ENCODE data around the gene DHDDS.

GRCh38 chr1:26452459-26453183 is 20.5 kb downstream of the DHDDS start:
- no peak for TF ChIP-seq POLR2A (IDR thresholded peaks at IDR 0.05)
- TF ChIP-seq CTCF (IDR thresholded peaks at IDR 0.05): no peak
